H9 (cell line): ENCODE results near the gene EXOG. TPM values are rescaled to one million over a fixed set of nuclear protein-coding genes. Genes with fewer than 3 reads are reported as not detected.

Source experiments
- DNase-seq: peaks from one replicate; pipeline ENCODE4 v3.0.0-alpha.2; 2017
- H2AFZ ChIP-seq: one replicate; pipeline ENCODE4 v1.6.1; 2013; ENCODE audit warnings: mild to moderate bottlenecking, low read length, control low read depth, moderate library complexity
- H2AK5ac ChIP-seq: 2 replicates; pipeline ENCODE4 v1.6.1; 2013; ENCODE audit warnings: low read length, control low read depth, mixed read lengths; ENCODE audit not compliant: insufficient read length
- H2BK120ac ChIP-seq: one replicate; pipeline ENCODE4 v1.6.1; 2013; ENCODE audit warnings: low read depth, mild to moderate bottlenecking, low read length, control low read depth, inconsistent platforms; ENCODE audit not compliant: poor library complexity, severe bottlenecking
- H2BK12ac ChIP-seq: 2 replicates; pipeline ENCODE4 v1.6.1; 2013; ENCODE audit warnings: low read length, control low read depth, mixed read lengths, low read depth; ENCODE audit not compliant: insufficient read length
- H2BK15ac ChIP-seq: 2 replicates; pipeline ENCODE4 v1.6.1; 2013; ENCODE audit warnings: low read depth, low read length, control low read depth
- H2BK20ac ChIP-seq: one replicate; pipeline ENCODE4 v1.6.1; 2013; ENCODE audit warnings: low read depth, mild to moderate bottlenecking, low read length, control low read depth, inconsistent platforms; ENCODE audit not compliant: poor library complexity, severe bottlenecking
- H2BK5ac ChIP-seq: 2 replicates; pipeline ENCODE4 v1.6.1; 2013; ENCODE audit warnings: low read length, control low read depth, mixed read lengths; ENCODE audit not compliant: insufficient read length
- H3K14ac ChIP-seq: 2 replicates; pipeline ENCODE4 v1.6.1; 2013; ENCODE audit warnings: low read length, control low read depth; ENCODE audit not compliant: insufficient read depth
- H3K18ac ChIP-seq: 2 replicates; pipeline ENCODE4 v1.6.1; 2013; ENCODE audit warnings: low read depth, mild to moderate bottlenecking, mixed read lengths, low read length, control low read depth; ENCODE audit not compliant: insufficient read length
- H3K23ac ChIP-seq: 2 replicates; pipeline ENCODE4 v1.6.1; 2013; ENCODE audit warnings: low read length, control low read depth, mixed read lengths, low read depth; ENCODE audit not compliant: insufficient read length
- H3K23me2 ChIP-seq: 2 replicates; pipeline ENCODE4 v1.6.1; 2013; ENCODE audit warnings: low read depth, mild to moderate bottlenecking, mixed read lengths, low read length, control low read depth; ENCODE audit not compliant: insufficient read length, poor library complexity, severe bottlenecking
- H3K27ac ChIP-seq: 2 replicates; pipeline ENCODE4 v1.5.1; 2013; ENCODE audit warnings: low read length, control low read depth, mixed read lengths, low read depth; ENCODE audit not compliant: insufficient read length
- H3K27me3 ChIP-seq: 2 replicates; pipeline ENCODE4 v1.6.1; 2013; ENCODE audit warnings: low read length, control low read depth, inconsistent platforms; ENCODE audit not compliant: insufficient read depth
- H3K4ac ChIP-seq: 2 replicates; pipeline ENCODE4 v1.6.1; 2013; ENCODE audit warnings: low read depth, mild to moderate bottlenecking, control low read depth, inconsistent platforms, low read length, moderate library complexity
- H3K4me1 ChIP-seq: 2 replicates; pipeline ENCODE4 v1.6.1; 2013; ENCODE audit warnings: low read length, control low read depth, inconsistent platforms; ENCODE audit not compliant: insufficient read depth
- H3K4me2 ChIP-seq: 2 replicates; pipeline ENCODE4 v1.6.1; 2013; ENCODE audit warnings: low read length, control low read depth, mixed read lengths; ENCODE audit not compliant: insufficient read length, insufficient read depth
- H3K56ac ChIP-seq: 2 replicates; pipeline ENCODE4 v1.6.1; 2013; ENCODE audit warnings: low read depth, mild to moderate bottlenecking, mixed read lengths, low read length, control low read depth; ENCODE audit not compliant: insufficient read length
- H3K79me1 ChIP-seq: 2 replicates; pipeline ENCODE4 v1.6.1; 2013; ENCODE audit warnings: low read depth, mild to moderate bottlenecking, moderate library complexity, low read length, control low read depth, inconsistent platforms; ENCODE audit not compliant: insufficient read depth, poor library complexity, severe bottlenecking
- H3K79me2 ChIP-seq: 2 replicates; pipeline ENCODE4 v1.6.1; 2013; ENCODE audit warnings: low read length, control low read depth, inconsistent platforms; ENCODE audit not compliant: insufficient read depth
- H3K9ac ChIP-seq: 2 replicates; pipeline ENCODE4 v1.6.1; 2013; ENCODE audit warnings: low read length, control low read depth, mixed read lengths; ENCODE audit not compliant: insufficient read length; ENCODE audit errors: extremely low read depth
- H3K9me3 ChIP-seq: one replicate; pipeline ENCODE4 v1.6.1; 2013; ENCODE audit warnings: low read depth, low read length, inconsistent platforms; ENCODE audit not compliant: control insufficient read depth
- H3T11ph ChIP-seq: one replicate; pipeline ENCODE4 v1.6.1; 2013; ENCODE audit warnings: mild to moderate bottlenecking, low read length, control low read depth, inconsistent platforms
- H4K20me1 ChIP-seq: one replicate; pipeline ENCODE4 v1.6.1; 2013; ENCODE audit not compliant: control insufficient read depth, insufficient read length, insufficient read depth
- H4K5ac ChIP-seq: 2 replicates; pipeline ENCODE4 v1.6.1; 2013; ENCODE audit warnings: low read depth, mild to moderate bottlenecking, mixed read lengths, low read length, control low read depth; ENCODE audit not compliant: insufficient read length
- H4K8ac ChIP-seq: replicated peaks from 2 replicates; pipeline ENCODE4 v1.6.1; 2013; ENCODE audit warnings: low read length, control low read depth, mixed read lengths, low read depth; ENCODE audit not compliant: insufficient read length
- H4K91ac ChIP-seq: 2 replicates; pipeline ENCODE4 v1.6.1; 2013; ENCODE audit warnings: low read depth, mild to moderate bottlenecking, moderate library complexity, mixed read lengths, low read length, control low read depth; ENCODE audit not compliant: insufficient read length
- H3K27ac Mint-ChIP-seq, 3 experiments: 2 replicates in 2 of 3; 3 replicates in 1 of 3; pipeline ENCODE4 v1.8.0; 2020 to 2021; ENCODE audit warnings: mixed read lengths in 3 of 3, mild to moderate bottlenecking in 1 of 3, moderate library complexity in 1 of 3
- H3K27me3 Mint-ChIP-seq: 2 replicates; pipeline ENCODE4 v1.8.0; 2021; ENCODE audit warnings: low read depth, mild to moderate bottlenecking, moderate library complexity, mixed read lengths
- H3K36me3 Mint-ChIP-seq, 3 experiments: 2 replicates in 2 of 3; 3 replicates in 1 of 3; pipeline ENCODE4 v1.8.0; 2020 to 2021; ENCODE audit warnings: low read depth in 3 of 3, mixed read lengths in 3 of 3; ENCODE audit not compliant: insufficient read depth in 1 of 3
- H3K4me1 Mint-ChIP-seq, 2 experiments: 2 replicates each; pipeline ENCODE4 v1.8.0; 2020; ENCODE audit warnings: mixed read lengths in 2 of 2
- H3K4me3 Mint-ChIP-seq, 2 experiments: 2 replicates in 1 of 2; 3 replicates in 1 of 2; pipeline ENCODE4 v1.8.0; 2020 to 2021; ENCODE audit warnings: mild to moderate bottlenecking in 2 of 2, mixed read lengths in 2 of 2, moderate library complexity in 1 of 2
- H3K9me3 Mint-ChIP-seq, 2 experiments: 2 replicates in 1 of 2; 3 replicates in 1 of 2; pipeline ENCODE4 v1.8.0; 2020; ENCODE audit warnings: mild to moderate bottlenecking in 2 of 2, mixed read lengths in 2 of 2, moderate library complexity in 1 of 2
- CTCF ChIP-seq: fragments of 200-600 bp; sonication (generic); conservative IDR thresholded peaks from 3 replicates; pipeline ENCODE4 v1.8.0; 2021; ENCODE audit warnings: antibody characterized with exemption, mild to moderate bottlenecking
- WGBS: extraction: QIAGEN DNeasy Blood & Tissue Kit; methylation state at CpG from one replicate; pipeline ENCODE4 v1.1.7; 2013; ENCODE audit warnings: missing lambda C conversion rate, low lambda C conversion rate, mixed read lengths; ENCODE audit not compliant: insufficient read length; ENCODE audit errors: extremely low coverage; 5-methylcytosine and 5-hydroxymethylcytosine counted together
- total RNA-seq: library from RNA; stranded (reverse); gene quantifications from 2 replicates; pipeline ENCODE4 v1.2.1, GENCODE V29; 2021

Gene EXOG
- total RNA-seq, 1 experiment from 2014 or later = 14.1 TPM

DNA sequence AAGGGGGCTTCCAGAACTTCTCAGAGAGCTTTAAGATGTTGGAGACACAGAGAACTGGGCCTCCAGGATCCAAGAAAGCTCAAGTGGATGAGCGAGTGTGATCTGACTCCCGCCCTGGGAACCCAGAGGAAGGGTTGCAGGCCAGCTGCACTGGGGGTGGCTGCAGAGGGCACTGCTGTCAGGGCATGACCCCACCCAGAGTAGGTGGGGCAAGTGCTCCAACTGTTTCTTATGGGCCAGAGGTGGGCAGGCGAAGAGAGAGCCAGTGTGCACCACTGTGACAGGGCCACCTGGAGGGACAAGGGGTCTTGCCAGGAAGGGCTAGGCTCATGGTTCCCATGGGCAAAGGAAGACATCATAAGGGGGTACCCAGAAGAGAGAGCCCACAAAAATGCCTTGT is 48.8 kb downstream of the EXOG start:
- H3K4me3 Mint-ChIP-seq = no peak overlapping the region
- no peak overlapping the region for H4K91ac ChIP-seq
- WGBS = no CpG with 5 or more reads among the region's 3 CpGs
- H3K56ac ChIP-seq = no peak overlapping the region
- no peak overlapping the region for H2BK15ac ChIP-seq
- H3K9ac ChIP-seq = no peak overlapping the region
- no peaks in the 10 kb centered on the region; a peak in 1 of 7 replicates for H3K36me3 Mint-ChIP-seq
- no peaks in the 10 kb centered on the region for H3K27me3 ChIP-seq
- no peak for DNase-seq
- H3K4me1 Mint-ChIP-seq = peaks cover 23 to 25% of the 10 kb centered on the region in 2 experiments
- H3K18ac ChIP-seq = no peak overlapping the region
- H3K4me1 ChIP-seq = no peaks in the 10 kb centered on the region; the same call in 1 of the 2 replicates
- H3K4me2 ChIP-seq = no peak overlapping the region
- no peaks in the 10 kb centered on the region for H3K23me2 ChIP-seq
- peaks cover 2% of the 10 kb centered on the region for H3K27me3 Mint-ChIP-seq
- no peak overlapping the region for H2BK12ac ChIP-seq
- H2BK120ac ChIP-seq = no peak overlapping the region
- no peak for TF ChIP-seq CTCF
- H3K14ac ChIP-seq = peak overlapping the region; percentile 66
- no peak overlapping the region for H2BK5ac ChIP-seq
- H3T11ph ChIP-seq = no peak overlapping the region
- no peak overlapping the region for H4K8ac ChIP-seq
- no peak overlapping the region for H2BK20ac ChIP-seq
- no peak overlapping the region for H4K5ac ChIP-seq
- H4K20me1 ChIP-seq = no peaks in the 10 kb centered on the region
- H3K9me3 ChIP-seq = no peaks in the 10 kb centered on the region
- H3K27ac ChIP-seq = no peak overlapping the region
- no peak overlapping the region for H2AK5ac ChIP-seq
- no peaks in the 10 kb centered on the region for H3K79me2 ChIP-seq
- no peak overlapping the region for H2AFZ ChIP-seq
- H3K27ac Mint-ChIP-seq = peak overlapping the region in 1 of 3 experiments; percentile 93; a peak in 1 of 7 replicates
- H3K23ac ChIP-seq = no peak overlapping the region
- no peak overlapping the region for H3K4ac ChIP-seq
- H3K9me3 Mint-ChIP-seq = no peaks in the 10 kb centered on the region
- no peaks in the 10 kb centered on the region for H3K79me1 ChIP-seq
